Fibroblast of mammary gland (primary cell): ENCODE measurements around the gene CXCL9.

Experiments used
- DNase-seq: peaks from one replicate; pipeline ENCODE4 v3.0.0-alpha.2; 2010; ENCODE audit warnings: low read depth
- H3K4me3 ChIP-seq: 2 replicates; pipeline ENCODE4 v1.5.1; 2011; ENCODE audit warnings: low read depth, mild to moderate bottlenecking, low read length, moderate library complexity; ENCODE audit not compliant: control insufficient read depth
- TF ChIP-seq, protein P1 (sequence below): conservative IDR thresholded peaks from 2 replicates; pipeline ENCODE4 v1.5.1; 2011; ENCODE audit warnings: low read depth, low read length, inconsistent platforms; ENCODE audit not compliant: control insufficient read depth, insufficient read depth

CXCL9 gene

DNA sequence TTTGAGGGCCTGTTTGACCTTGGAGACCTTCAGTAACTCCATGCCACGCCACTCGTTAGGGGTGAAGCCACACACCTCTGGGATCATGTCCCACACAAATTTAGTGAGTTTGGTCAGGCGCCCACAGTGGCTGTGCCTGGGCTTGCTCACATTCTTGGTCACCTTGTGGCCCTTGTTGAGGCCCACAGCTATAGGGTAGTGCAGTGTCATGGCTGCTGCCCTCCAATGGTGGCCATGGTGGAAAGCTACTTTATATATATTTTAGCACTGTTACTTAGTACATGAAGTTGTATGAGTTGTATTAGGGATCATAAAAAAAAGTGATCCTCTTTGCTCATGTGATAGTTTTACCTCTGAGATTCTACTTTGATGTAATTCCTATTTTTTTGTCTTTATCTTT lies 29.5 kb upstream of the CXCL9 start:
- TF ChIP-seq, protein P1, sequence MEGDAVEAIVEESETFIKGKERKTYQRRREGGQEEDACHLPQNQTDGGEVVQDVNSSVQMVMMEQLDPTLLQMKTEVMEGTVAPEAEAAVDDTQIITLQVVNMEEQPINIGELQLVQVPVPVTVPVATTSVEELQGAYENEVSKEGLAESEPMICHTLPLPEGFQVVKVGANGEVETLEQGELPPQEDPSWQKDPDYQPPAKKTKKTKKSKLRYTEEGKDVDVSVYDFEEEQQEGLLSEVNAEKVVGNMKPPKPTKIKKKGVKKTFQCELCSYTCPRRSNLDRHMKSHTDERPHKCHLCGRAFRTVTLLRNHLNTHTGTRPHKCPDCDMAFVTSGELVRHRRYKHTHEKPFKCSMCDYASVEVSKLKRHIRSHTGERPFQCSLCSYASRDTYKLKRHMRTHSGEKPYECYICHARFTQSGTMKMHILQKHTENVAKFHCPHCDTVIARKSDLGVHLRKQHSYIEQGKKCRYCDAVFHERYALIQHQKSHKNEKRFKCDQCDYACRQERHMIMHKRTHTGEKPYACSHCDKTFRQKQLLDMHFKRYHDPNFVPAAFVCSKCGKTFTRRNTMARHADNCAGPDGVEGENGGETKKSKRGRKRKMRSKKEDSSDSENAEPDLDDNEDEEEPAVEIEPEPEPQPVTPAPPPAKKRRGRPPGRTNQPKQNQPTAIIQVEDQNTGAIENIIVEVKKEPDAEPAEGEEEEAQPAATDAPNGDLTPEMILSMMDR = no peak
- no peak overlapping the region for H3K4me3 ChIP-seq
- no peak for DNase-seq

DNA sequence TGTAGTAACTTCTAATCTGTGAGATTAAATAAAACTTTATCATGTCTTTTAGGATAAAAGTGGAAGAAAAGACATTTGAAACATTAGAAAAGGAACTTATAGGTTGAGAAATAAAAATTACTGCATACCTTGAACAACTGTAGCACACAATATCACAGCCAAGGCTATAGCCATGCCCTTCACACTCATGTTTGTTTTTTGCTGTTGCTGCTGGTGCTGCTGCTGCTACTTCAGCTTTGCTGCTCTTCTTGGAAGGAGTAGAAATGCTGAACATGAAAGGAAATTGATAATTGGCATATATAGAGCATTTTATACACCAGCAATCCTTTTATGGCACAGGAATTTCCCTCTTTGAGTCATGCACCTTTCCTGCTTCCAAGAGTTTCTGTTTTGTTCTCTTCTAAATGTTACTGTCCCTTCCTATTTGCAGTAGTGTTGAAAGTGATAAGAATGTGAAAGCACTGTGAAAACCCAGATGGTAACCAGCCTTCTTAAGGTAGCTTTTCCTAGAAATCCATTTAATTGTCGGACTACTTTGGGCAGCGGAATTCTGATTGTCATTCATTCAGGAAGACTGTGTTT lies 28.6 kb upstream of the CXCL9 start, which contains the start of gene CXCL11:
Gene CXCL11 (minus strand): TSS at position 272 of the 582 bp plus-strand sequence. CDS start 83 bp downstream, at position 189.
- TF ChIP-seq, protein P1 = no peak
- DNase-seq = no peak
- H3K4me3 ChIP-seq = no peak within 1 kb of the TSS

DNA sequence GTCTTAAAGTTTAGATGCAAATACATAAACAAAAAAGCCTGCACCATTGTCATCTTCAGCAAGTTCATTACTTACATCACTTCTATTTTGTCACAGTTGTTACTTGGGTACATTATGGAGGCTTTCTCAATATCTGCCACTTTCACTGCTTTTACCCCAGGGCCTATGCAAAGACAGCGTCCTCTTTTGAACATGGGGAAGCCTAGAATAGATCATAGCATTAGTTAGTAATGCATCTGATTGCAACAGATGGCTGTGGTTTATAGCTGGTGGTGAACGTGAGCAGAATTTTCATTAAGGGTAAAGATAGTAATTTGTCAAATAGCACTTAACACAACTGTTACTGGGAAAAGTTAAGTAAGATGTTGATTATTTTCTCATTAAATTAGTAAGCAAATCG lies 27.8 kb upstream of the CXCL9 start:
- TF ChIP-seq, protein P1 = no peak
- no peak for DNase-seq
- H3K4me3 ChIP-seq = no peak overlapping the region

DNA sequence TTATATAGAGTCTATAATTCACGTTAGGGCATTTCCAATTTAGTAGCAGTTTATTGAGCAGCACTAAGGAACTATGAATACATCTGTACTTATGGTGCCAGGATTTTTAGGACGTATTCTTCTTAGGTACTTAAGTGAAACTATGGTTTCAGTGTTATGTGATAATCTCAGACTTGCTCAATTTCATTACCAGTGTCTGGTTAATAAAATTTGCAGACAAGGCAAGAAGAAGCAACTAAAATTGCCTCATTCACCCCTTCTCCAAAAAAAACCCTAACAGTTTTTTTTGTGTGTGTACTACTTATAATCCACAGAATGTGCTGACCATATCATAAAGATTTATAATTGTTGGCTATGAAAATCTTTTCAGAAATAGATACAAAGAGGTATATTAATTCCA lies 22.0 kb upstream of the CXCL9 start:
- TF ChIP-seq, protein P1 = no peak
- DNase-seq = no peak
- H3K4me3 ChIP-seq = no peak overlapping the region

DNA sequence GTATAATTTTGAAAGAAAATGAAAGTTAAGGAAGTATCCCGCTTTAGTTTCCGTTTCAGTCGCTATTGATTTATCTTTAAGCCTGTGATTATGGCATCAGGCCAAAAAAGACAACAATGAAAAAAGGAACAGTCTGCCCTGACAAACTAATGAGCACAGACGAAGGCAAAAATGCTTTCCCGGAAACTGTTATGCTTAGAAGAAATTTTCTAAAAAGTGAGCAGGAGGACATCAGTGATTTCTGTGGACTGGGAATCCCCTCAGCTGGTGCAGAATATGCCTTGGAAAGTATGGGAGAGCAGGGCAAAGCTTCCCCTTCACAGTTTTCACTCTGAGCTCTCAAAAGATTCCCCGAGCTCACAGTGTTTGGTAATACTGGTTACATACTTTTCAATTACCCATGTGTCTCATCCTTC lies 21.0 kb upstream of the CXCL9 start:
- TF ChIP-seq, protein P1 = no peak
- peak overlapping the region; percentile 9 for H3K4me3 ChIP-seq
- peak; percentile 37 for DNase-seq

DNA sequence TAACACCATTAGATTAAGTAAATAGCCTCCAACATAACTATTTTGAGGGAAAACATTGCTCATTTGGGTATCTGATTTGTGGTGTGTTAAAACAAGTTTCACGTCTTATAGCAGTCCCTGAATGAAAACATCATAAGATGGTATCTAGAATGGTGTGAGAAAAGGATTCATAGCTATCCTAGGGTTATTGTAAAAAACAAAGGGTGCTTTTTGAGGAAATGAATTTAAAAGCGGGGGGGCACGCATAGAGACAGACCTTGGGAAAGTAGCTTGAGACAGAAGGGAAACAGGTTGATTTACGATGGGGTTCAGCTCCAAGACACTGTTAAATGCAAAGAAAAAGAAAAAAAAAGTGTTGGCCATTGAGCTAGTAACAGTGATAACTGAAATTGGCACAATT lies 16.8 kb upstream of the CXCL9 start:
- DNase-seq = no peak
- TF ChIP-seq, protein P1 = no peak
- no peak overlapping the region for H3K4me3 ChIP-seq

DNA sequence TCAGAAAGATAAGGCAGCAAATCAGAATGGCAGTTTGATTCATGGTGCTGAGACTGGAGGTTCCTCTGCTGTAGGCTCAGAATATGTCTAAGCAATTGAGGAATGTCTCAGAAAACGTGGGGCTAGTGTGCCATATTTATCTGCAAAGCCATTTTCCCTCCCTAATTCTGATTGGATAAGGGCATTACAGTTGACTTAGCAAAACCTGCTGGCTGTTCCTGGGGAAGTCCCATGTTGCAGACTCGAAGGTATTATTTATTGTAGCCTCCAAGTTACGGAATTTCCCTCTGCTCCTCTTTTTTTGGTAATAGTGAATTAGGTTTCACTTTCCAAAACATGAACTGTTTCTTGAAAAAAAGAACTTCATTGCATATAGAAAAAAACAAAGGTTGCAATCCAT lies 16.1 kb upstream of the CXCL9 start, which contains the start of gene CXCL10:
Gene CXCL10 (minus strand): TSS at position 109 of the 400 bp plus-strand sequence. CDS start 66 bp downstream, at position 43.
- no peak for DNase-seq
- no peak within 1 kb of the TSS for H3K4me3 ChIP-seq

More for the DNA sequence above, 16.1 kb upstream of the CXCL9 start, which contains the start of gene CXCL10:
- TF ChIP-seq, protein P1 = no peak
